ENCODE measurements around the gene THUMPD1.

DNA sequence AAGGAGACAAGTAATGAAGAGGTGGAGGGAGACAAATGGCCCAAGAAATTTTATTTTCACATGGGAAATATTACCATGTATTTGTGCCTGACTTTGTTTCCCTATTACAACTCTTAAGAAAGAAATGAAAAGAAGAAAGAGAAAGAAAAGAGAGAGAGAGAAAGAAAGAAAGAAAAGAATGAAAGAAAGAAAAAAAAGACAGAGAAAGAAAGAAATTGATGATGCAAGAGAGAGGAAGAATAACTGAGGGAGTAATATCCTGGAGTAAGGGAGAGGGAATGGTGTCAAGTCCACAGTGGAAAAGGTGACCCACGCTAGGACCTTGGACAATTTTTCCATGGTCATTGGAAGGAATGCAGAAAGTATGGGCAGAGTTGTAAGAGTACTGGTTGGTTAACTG is 12.1 kb upstream of the THUMPD1 start:
- TF ChIP-seq, protein P1, sequence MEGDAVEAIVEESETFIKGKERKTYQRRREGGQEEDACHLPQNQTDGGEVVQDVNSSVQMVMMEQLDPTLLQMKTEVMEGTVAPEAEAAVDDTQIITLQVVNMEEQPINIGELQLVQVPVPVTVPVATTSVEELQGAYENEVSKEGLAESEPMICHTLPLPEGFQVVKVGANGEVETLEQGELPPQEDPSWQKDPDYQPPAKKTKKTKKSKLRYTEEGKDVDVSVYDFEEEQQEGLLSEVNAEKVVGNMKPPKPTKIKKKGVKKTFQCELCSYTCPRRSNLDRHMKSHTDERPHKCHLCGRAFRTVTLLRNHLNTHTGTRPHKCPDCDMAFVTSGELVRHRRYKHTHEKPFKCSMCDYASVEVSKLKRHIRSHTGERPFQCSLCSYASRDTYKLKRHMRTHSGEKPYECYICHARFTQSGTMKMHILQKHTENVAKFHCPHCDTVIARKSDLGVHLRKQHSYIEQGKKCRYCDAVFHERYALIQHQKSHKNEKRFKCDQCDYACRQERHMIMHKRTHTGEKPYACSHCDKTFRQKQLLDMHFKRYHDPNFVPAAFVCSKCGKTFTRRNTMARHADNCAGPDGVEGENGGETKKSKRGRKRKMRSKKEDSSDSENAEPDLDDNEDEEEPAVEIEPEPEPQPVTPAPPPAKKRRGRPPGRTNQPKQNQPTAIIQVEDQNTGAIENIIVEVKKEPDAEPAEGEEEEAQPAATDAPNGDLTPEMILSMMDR (conservative IDR thresholded peaks at IDR 0.05) = no peak
- TF ChIP-seq ZFX (IDR thresholded peaks at IDR 0.05) = no peak
